NCI-H82 (cell line): ENCODE data around the gene EFCAB11.
A peak's percentile ranks its signal among the peaks of the same experiment; 100 is the strongest.
"Not testable (repeated sequence)": the region's sequence is repeated elsewhere in the genome, so short reads cannot be mapped to it uniquely, and the experiment has no call there.

ENCODE experiments used
- DNase-seq: peaks from one replicate; lab custom pipeline; 2025; lab: John Stamatoyannopoulos, UW

EFCAB11 gene

GRCh38 chr14:89911010-89911919 lies 43.3 kb downstream of the EFCAB11 start:
- no peak for DNase-seq

- DNase-seq: no peak
These were observed 43.9 kb downstream of the EFCAB11 start for GRCh38 chr14:89910691-89911009.

DNA sequence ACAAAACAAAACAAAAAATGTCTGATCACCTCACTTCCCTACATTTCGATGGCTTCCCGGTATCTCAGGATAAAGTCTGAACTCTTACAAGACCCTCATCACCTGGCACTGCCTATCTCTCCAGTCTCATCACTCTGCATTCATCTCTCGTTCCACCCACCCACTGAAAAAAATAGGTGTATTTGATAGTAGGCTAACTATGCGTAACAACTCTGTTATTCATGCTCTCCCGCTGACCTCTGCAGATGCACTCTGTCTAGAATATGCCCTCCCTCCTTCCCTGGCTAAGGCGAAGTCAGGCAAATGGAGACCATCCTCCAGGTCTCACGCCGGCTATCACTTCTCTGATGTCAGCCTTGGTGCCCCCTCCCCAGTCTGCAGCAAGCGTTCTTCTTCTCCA lies 44.9 kb downstream of the EFCAB11 start:
- no peak for DNase-seq

DNA sequence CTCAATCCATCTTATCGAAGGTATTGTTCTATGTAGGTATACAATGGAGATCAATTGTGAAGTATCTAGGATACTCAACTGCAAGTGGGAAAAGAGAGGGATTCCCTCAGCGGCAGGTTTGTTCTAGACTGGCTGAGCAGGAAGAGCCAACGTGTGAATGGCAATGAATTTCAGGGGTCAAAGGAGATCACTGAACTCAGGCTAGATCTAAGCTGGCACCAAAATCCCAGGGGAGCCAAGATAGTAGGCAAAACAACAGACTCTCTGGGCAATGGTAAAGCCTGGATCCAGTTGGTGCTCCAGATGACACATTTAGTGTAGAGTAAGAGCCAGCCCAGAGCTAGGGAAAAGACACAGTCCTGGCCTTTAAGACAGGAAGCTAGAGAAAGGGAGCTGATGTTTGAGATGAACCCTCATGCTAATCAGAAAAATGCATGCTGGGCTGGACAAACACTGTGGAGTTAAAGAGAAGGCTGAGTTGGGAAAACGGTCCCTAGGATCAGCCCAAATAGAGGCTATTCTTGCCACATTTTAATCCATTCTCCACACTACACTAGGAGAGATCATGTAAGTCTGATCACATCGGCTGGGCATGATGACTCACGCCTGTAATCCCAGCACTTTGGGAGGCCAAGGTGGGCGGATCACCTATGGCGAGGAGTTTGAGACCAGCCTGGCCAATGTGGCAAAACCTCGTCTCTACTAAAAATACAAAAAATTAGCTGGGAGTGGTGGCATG lies 45.6 kb downstream of the EFCAB11 start:
- DNase-seq: peak; percentile 6

GRCh38 chr14:89907655-89908054 lies 46.9 kb downstream of the EFCAB11 start:
- no peak for DNase-seq

GRCh38 chr14:89906000-89906399 lies 48.5 kb downstream of the EFCAB11 start:
- no peak for DNase-seq

GRCh38 chr14:89903340-89903952 lies 51.1 kb downstream of the EFCAB11 start:
- DNase-seq: no peak

DNA sequence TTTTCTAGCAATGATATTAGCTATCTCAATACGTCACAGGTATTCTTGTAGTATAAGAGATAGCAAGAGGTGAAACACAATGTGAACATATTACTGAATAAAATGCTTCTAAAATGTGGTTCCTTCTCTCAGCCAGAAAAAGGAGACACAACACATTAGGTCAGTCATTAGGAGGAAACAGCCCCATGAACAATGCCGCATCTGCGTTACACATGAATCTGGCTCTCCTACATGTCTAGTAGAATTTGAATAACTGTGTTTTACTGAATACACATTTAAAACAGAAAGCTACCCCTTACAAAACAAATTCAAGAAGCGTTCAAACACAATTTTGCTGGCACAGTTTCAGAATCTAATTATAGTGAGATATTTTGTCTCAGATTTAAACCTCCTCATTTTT lies 51.6 kb downstream of the EFCAB11 start:
- DNase-seq: no peak

DNA sequence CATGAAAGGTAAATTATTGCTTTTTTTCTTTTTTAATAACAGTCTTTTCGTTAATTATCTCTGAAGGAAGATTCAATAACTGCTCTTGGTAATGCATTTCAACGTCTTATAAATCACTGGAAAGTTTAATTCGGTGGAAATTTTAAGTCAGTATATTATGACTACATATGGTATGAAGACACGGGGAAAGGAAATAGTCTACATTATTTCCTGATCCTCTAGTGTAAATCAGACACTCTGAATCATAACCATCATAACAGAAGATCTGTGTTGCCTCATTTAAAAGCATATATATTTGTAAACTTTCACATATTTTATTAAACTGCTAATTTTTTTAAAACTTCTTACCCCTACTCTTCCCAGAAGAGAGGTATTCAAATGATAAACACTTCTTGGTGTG lies 53.7 kb downstream of the EFCAB11 start:
- DNase-seq: no peak

- peak; percentile 47 for DNase-seq
These were observed 54.4 kb downstream of the EFCAB11 start for GRCh38 chr14:89899917-89900663.

GRCh38 chr14:89899291-89899690 lies 55.2 kb downstream of the EFCAB11 start:
- no peak for DNase-seq

DNA sequence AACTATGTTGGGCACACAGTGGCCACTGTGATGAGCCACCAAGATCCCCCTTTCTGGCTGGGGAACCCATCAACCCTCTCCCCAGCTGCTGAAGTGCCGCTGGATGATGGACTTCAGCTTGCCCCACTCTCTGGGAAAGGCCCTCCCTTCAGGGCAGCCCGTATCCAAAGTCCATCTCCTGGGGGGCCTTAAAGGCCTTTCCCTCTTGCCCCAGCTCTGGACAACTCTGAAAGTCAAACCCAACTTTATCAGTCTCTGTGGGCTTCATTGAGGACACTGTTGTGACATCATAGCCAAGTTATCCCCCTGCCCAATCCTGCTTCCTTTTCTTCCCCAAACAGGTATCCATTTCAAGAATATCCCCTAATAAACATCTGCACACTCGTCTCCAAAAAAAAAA lies 61.1 kb downstream of the EFCAB11 start:
- not testable (repeated sequence) for DNase-seq

GRCh38 chr14:89892953-89893352 lies 61.6 kb downstream of the EFCAB11 start:
- no peak for DNase-seq

- not testable (repeated sequence) for DNase-seq
These were observed 62.8 kb downstream of the EFCAB11 start for GRCh38 chr14:89891721-89892120.

- DNase-seq: no peak
These were observed 63.5 kb downstream of the EFCAB11 start for GRCh38 chr14:89891055-89891454.

- no peak for DNase-seq
These were observed 63.9 kb downstream of the EFCAB11 start for GRCh38 chr14:89890589-89890988.

- DNase-seq: no peak
These were observed 64.9 kb downstream of the EFCAB11 start for GRCh38 chr14:89889626-89890025.

- DNase-seq: peak; percentile 32
These were observed 69.8 kb downstream of the EFCAB11 start for GRCh38 chr14:89884761-89885160.

- DNase-seq: no peak
These were observed 72.7 kb downstream of the EFCAB11 start for GRCh38 chr14:89881839-89882238.

DNA sequence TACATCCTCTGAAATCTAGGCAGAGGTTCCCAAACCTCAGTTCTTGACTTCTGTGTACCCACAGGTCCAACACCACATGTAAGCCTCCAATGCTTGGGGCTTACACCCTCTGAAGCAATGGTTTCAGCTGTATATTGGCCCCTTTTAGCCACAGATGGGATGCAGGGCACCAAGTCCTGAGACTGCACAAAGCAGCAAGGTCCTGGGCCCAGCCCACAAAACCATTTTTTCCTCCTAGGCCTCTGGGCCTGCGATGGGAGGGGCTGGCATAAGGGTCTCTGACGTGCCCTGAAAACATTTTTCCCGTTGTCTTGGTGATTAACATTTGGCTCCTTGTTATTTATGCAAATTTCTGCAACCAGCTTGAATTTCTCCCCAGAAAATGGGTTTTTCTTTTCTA lies 80.4 kb downstream of the EFCAB11 start:
- not testable (repeated sequence) for DNase-seq

DNA sequence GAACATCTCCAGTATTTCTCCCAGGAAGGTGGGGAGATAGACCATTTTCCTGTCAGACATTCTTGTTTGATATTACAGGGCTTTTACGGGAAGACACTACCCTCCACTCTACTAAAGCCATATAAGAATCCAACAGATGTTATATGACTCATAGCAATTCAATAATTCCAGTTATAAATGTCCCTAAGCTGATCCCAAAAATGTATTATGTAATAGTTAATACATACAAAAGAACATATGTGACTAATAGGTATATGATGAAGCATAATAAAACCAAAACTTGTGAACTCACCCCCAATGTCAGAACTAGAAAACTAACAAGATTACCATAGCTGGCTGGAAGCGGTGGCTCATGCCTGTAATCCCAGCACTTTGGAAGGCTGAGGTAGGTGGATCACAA lies 84.2 kb downstream of the EFCAB11 start:
- no peak for DNase-seq

DNA sequence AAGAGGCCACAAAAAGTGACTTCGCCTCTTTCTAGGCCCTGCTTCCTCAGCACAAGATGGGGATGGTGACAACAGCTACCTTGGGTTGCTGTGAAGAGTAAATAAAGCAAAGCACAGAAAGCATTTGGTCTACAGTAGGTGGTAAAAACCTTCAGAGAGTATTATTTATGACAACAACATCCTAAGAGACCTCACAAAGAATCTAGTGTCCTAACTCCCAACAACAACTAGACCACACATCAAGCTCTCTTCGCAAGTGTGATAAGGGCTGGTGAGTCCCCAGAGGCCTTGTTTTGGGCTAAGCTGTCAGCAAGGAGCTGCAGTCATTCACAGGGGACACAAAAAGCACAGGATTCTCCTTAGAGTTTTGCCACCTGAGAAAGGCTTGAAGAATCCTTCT lies 84.9 kb downstream of the EFCAB11 start:
- no peak for DNase-seq
